Measurements from ENCODE around the gene PATJ. TPM values are rescaled to one million over a fixed set of nuclear protein-coding genes. Genes with fewer than 3 reads are reported as not detected.

Gene PATJ
- total RNA-seq, 2 experiments from 2014 or later = 6.8 to 13.7 TPM

DNA sequence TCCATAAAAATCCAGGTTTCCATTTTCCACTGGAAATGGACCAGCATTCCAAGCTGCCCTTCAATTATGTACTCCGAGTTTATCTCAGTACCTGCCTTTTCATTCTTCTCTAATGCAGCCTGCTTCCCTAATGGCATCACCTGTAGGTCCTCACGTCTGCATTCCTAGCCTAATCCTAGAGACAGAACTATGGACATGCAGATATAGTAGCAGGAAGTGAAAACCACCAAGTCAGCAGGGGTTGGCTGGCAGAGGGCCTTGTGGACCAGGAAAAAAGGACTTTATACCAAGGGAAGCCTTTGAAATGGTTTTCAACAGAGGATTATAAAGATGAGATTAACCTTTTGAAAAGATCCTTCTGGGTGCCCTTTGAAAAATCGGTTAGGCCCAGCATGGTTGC lies 316.7 kb downstream of the PATJ start:
- DNase-seq (no peak), ATAC-seq (no peak)
- Mint-ChIP-seq H3K9me3 (ENCODE audit: low read depth) (no peaks in the 10 kb centered on the region), H3K36me3 (no peaks in the 10 kb centered on the region), H3K4me3 (no peak overlapping the region), H3K27ac (no peak overlapping the region), H3K4me1 (no peaks in the 10 kb centered on the region), H3K27me3 (no peaks in the 10 kb centered on the region)
- CTCF ChIA-PET = interaction anchor here (0.8 kb wide), 1 partner anchor 24 kb away, joined by 3 read pairs; no protein-coding TSS in a partner anchor

DNA sequence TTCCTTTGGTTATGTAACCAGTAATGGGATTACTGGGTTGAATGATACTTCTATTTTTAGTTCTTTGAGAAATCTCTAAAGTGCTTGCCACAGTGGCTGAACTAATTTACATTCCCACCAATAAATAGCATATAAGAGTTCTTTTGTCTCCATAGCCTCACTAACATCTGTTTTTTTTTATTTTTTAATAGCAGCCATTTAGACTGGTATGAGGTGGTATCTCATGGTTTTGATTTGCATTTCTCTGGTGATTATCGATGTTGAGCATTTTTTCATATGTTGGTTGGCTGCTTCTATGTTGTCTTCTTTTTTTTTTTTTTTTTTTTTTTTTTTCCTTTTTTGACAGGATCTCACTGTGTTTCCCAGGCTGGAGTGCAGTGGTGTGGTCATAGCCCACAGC lies 319.8 kb downstream of the PATJ start:
- Mint-ChIP-seq H3K4me3 (no peak overlapping the region), H3K27ac (no peak overlapping the region), H3K36me3 (peaks cover 1% of the 10 kb centered on the region), H3K9me3 (ENCODE audit: low read depth) (no peaks in the 10 kb centered on the region), H3K4me1 (no peaks in the 10 kb centered on the region), H3K27me3 (no peaks in the 10 kb centered on the region)
- DNase-seq (no peak), ATAC-seq (no peak)
- CTCF ChIA-PET = no interaction called here

DNA sequence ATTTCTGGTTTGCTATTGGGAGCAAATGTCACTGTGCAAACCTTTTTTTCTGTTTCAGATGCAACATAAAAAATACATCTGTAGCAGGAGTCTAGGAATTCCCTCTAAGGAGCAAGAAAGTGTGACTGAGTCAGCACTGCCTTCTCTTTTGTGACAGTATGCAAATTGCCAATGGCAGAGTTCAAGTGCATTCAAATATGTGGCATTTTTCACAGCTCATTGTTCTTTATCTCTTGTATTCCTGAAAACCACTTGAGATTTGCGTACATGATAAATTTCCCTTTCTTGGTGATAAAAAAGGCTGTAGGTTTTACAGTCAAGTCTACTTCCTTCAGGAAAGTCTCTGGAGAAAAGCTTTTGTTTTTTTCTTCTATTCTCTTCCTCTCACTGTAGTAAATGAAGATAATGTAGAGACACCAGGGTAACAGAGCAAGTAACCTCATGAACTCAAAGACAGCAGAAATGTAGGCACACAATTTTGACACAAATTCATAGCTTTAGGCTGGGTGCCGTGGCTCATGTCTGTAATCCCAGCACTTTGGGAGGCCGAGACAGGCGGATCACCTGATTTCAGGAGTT lies 322.6 kb downstream of the PATJ start:
- H3K9me3 Mint-ChIP-seq (ENCODE audit: low read depth) = no peaks in the 10 kb centered on the region
- CTCF ChIA-PET = interaction anchor here (0.8 kb wide), 1 partner anchor 13 kb away, joined by 3 read pairs; no protein-coding TSS in a partner anchor
- H3K36me3 Mint-ChIP-seq = peaks cover 1% of the 10 kb centered on the region
- H3K27me3 Mint-ChIP-seq = no peaks in the 10 kb centered on the region
- no peak overlapping the region for H3K27ac Mint-ChIP-seq
- no peaks in the 10 kb centered on the region for H3K4me1 Mint-ChIP-seq
- H3K4me3 Mint-ChIP-seq = no peak overlapping the region
- DNase-seq = no peak
- ATAC-seq = no peak

DNA sequence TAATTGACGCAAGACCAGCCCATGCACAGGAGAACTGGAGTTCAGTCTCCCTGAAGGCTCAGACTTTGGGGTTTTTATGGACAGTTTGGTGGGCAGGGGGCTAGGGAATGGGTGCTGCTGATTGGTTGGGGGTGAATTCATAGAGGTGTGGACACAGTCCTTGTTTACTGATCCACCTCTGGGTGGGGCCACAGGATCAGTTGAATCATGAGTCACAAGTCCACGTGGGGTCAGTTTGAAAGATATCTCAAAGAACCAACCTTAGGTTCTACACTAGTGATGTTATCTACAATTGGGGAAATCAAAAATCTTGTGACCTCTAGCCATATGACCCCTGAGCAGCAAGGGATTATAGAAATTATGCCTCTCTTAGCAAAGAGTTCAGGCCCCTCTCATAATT lies 324.4 kb downstream of the PATJ start:
- Mint-ChIP-seq H3K9me3 (ENCODE audit: low read depth) (no peaks in the 10 kb centered on the region), H3K27ac (no peak overlapping the region), H3K27me3 (no peaks in the 10 kb centered on the region), H3K36me3 (peaks cover 1% of the 10 kb centered on the region), H3K4me3 (no peak overlapping the region), H3K4me1 (no peaks in the 10 kb centered on the region)
- CTCF ChIA-PET = interaction anchor here (0.7 kb wide), 2 partner anchors 36 to 480 kb away, joined by 3 read pairs; no protein-coding TSS in a partner anchor
- ATAC-seq (no peak), DNase-seq (no peak)

DNA sequence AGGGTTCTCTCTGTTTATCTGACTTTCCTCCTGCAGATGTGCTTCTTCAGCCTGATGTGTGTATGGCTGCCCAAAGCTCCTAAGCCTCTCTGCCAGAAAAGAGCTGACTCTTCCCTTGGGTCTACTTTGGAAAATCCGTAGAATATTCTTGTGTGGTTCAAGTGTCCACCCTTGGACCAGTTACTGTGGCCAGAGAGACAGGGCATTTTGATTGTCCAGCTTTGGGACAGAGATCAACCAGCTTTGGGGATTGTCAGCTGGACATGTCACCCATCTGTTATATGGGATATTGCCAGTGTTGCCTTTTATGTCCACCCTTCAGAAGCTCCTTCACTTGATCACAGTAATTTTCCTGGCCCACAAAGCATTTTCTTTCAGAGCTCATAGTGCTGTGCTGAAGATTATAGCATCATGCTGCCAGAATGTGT lies 326.1 kb downstream of the PATJ start:
- no peak for DNase-seq
- Mint-ChIP-seq H3K27ac (no peak overlapping the region), H3K4me1 (no peaks in the 10 kb centered on the region), H3K4me3 (no peak overlapping the region), H3K36me3 (peaks cover 1% of the 10 kb centered on the region), H3K27me3 (no peaks in the 10 kb centered on the region), H3K9me3 (ENCODE audit: low read depth) (no peaks in the 10 kb centered on the region)
- CTCF ChIA-PET = interaction anchor here (1.1 kb wide), 1 partner anchor 14 kb away, joined by 3 read pairs; no protein-coding TSS in a partner anchor
- ATAC-seq = no peak

DNA sequence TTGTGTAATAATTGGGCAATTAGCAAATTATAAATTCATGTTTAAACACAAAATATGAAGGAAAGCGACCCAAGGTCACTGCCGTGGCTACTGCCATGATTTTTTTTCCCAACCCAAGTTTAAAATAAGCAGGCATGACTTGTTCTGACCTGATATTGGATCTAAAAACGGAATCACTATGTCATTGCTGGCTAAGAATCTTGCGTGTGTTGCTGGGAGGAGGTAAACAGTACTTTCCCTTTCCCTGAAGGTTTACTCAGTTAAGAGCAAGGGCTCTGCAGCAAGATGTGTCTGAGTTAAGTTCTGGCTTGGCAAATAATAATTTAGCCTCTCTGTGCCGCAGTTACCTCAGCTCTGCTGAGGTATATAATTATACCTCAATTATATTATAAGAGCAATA lies 326.7 kb downstream of the PATJ start:
- no peak for ATAC-seq
- no peak overlapping the region for H3K27ac Mint-ChIP-seq
- H3K9me3 Mint-ChIP-seq (ENCODE audit: low read depth) = no peaks in the 10 kb centered on the region
- H3K27me3 Mint-ChIP-seq = no peaks in the 10 kb centered on the region
- H3K4me3 Mint-ChIP-seq = no peak overlapping the region
- DNase-seq = no peak
- CTCF ChIA-PET = interaction anchor here (1.1 kb wide), 1 partner anchor 14 kb away, joined by 3 read pairs; no protein-coding TSS in a partner anchor
- peaks cover 1% of the 10 kb centered on the region for H3K36me3 Mint-ChIP-seq
- H3K4me1 Mint-ChIP-seq = no peaks in the 10 kb centered on the region

DNA sequence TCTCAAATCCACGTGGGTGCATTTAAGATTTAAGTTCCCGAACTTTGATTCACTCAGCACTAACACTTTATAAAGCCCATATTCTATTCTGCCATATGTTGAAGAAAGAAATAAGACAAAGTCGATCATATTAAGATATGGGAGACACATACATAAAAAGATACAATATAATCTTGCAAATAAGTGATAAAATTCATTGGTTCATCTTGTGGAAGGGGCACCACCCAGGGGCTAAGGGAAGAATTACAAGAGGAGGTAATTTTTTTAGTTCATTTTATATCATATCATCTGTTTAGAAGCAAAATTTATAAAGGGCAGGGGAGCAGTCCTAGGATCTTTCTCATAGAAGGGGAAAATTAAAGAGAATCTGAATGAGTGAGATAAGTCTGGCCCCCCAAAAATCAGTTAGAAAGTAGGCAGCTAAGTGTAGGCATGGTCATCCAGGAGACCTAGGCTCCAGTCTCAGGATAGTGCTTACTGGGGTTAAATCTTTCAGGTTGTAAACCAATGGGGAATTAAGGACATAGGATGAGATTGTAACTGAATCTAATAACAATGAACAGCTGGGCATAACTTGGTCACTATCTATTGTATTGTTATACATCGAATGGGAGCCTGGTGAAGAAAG lies 328.2 kb downstream of the PATJ start:
- H3K27ac Mint-ChIP-seq = no peak overlapping the region
- CTCF ChIA-PET = interaction anchor here (0.7 to 1.7 kb wide), 2 partner anchors 12 to 57 kb away, joined by 3 to 7 read pairs; no protein-coding TSS in a partner anchor
- H3K4me1 Mint-ChIP-seq = no peaks in the 10 kb centered on the region
- ATAC-seq (no peak), DNase-seq (no peak)
- H3K27me3 Mint-ChIP-seq = no peaks in the 10 kb centered on the region
- no peaks in the 10 kb centered on the region for H3K9me3 Mint-ChIP-seq (ENCODE audit: low read depth)
- peaks cover 1% of the 10 kb centered on the region for H3K36me3 Mint-ChIP-seq
- no peak overlapping the region for H3K4me3 Mint-ChIP-seq

DNA sequence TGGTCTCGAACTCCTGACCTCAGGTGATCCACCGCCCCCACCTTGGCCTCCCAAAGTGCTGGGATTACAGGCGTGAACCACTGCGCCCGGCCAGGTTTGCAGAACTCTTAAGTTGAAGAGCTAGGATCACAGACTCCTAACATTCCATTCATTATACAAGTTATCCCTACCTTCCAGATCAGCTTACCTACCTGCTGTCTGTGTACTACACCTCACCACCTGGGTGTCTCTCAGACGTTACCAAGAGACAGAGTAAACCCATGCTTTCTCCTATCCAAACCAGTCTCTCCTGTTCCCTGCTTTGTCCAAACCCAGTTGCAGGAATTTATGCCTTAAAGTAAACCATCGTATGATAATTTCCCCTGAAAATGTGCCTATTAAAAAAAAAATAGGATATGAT lies 329.4 kb downstream of the PATJ start:
- no peaks in the 10 kb centered on the region for H3K4me1 Mint-ChIP-seq
- CTCF ChIA-PET = interaction anchor here (0.6 to 1.7 kb wide), 2 partner anchors 11 to 1445 kb away, joined by 3 to 7 read pairs; no protein-coding TSS in a partner anchor
- no peak overlapping the region for H3K4me3 Mint-ChIP-seq
- no peak overlapping the region for H3K27ac Mint-ChIP-seq
- no peaks in the 10 kb centered on the region for H3K9me3 Mint-ChIP-seq (ENCODE audit: low read depth)
- H3K36me3 Mint-ChIP-seq = peaks cover under 1% of the 10 kb centered on the region
- no peaks in the 10 kb centered on the region for H3K27me3 Mint-ChIP-seq
- no peak for ATAC-seq
- DNase-seq = no peak

DNA sequence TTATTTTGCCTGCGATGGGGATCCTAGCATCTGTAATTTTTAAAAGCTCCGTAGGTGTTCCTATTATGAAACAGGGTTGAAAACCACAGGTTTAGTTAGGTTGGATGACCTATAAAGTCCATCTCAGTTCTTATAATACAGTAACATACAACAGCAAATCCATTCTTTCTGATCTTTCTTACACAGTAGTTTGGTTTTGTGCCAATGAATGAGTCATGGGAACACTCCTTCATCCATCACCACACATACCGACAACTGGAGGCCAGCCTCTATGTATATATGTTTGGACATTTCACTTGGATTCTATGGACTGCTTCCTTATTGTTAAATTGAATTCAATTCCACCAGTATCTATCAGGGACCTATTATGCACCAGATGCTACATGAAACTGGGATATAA lies 334.0 kb downstream of the PATJ start:
- ATAC-seq (no peak), DNase-seq (no peak)
- no peaks in the 10 kb centered on the region for H3K36me3 Mint-ChIP-seq
- CTCF ChIA-PET = no interaction called here
- no peaks in the 10 kb centered on the region for H3K4me1 Mint-ChIP-seq
- H3K9me3 Mint-ChIP-seq (ENCODE audit: low read depth) = no peaks in the 10 kb centered on the region
- H3K27ac Mint-ChIP-seq = no peak overlapping the region
- H3K27me3 Mint-ChIP-seq = no peaks in the 10 kb centered on the region
- no peak overlapping the region for H3K4me3 Mint-ChIP-seq

DNA sequence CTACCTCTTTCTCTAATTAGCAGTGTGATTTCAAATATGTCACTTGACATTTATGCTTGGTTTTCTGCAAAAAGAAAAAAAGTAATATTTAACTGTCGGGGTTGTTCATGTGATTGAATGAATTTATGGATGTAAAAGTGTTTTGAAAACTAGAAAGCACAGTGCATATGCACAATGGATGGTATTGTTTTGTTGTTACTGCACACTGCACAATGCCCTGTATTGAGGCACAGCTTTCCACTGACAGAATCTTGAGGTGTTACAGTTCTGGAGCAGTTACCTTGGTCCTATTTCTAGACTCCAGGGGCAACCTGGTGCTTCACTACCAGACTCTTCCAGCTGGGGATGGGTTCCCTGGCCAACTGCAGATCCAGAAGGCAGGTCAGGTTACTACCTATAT lies 335.5 kb downstream of the PATJ start:
- no peaks in the 10 kb centered on the region for H3K27me3 Mint-ChIP-seq
- ATAC-seq (no peak), DNase-seq (no peak)
- H3K4me1 Mint-ChIP-seq = no peaks in the 10 kb centered on the region
- no peak overlapping the region for H3K4me3 Mint-ChIP-seq
- H3K27ac Mint-ChIP-seq = no peak overlapping the region
- no peaks in the 10 kb centered on the region for H3K9me3 Mint-ChIP-seq (ENCODE audit: low read depth)
- no peaks in the 10 kb centered on the region for H3K36me3 Mint-ChIP-seq
- CTCF ChIA-PET = interaction anchor here (0.6 to 1.4 kb wide), 2 partner anchors 12 to 67 kb away, joined by 3 read pairs; no protein-coding TSS in a partner anchor

DNA sequence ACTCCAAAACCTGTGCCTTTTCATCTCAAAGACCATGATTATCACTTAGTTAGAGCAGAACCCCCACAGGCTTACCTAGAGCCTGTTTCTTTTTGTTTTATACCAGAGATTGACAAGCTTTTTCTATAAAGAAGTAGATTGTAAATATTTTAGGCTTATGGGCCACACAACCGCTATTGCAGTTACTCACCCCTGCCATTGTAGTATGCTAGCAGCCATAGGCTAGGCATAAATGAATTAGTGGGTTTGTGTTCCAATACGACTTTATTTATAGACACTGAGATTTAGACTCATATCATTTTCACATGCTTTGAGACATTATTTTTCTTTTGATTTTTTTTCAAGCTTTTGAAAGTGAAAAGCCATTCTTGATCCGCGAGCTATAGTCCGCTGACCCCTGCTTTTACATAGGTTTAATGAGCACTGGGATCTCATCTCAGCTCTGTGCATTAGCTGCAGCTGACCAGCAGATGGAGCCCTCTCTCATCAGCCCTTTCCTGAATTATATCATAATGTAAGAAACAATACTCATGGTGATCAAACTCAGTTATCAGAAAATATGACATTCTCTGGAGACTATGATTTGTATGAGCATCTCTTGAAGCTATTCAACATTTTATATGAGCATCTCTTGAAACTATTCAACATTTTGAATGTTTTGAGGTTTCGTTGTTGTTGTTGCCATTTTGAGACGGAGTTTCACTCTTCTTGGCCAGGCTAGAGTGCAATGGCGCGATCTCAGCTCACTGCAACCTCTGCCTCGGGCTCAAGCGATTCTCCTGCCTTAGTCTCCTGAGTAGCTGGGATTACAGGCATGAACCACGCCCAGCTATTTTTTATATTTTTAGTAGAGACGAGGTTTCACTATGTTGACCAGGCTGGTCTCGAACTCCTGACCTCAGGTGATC lies 340.4 kb downstream of the PATJ start:
- DNase-seq = peak; percentile 55
- Mint-ChIP-seq H3K4me3 (no peak overlapping the region), H3K27ac (no peak overlapping the region), H3K27me3 (no peaks in the 10 kb centered on the region), H3K4me1 (no peaks in the 10 kb centered on the region), H3K36me3 (no peaks in the 10 kb centered on the region), H3K9me3 (ENCODE audit: low read depth) (no peaks in the 10 kb centered on the region)
- ATAC-seq = peak; percentile 65
- CTCF ChIA-PET = interaction anchor here (0.7 to 4.6 kb wide), 17 partner anchors 8 to 824 kb away, joined by 3 to 31 read pairs (median 4); no protein-coding TSS in a partner anchor

DNA sequence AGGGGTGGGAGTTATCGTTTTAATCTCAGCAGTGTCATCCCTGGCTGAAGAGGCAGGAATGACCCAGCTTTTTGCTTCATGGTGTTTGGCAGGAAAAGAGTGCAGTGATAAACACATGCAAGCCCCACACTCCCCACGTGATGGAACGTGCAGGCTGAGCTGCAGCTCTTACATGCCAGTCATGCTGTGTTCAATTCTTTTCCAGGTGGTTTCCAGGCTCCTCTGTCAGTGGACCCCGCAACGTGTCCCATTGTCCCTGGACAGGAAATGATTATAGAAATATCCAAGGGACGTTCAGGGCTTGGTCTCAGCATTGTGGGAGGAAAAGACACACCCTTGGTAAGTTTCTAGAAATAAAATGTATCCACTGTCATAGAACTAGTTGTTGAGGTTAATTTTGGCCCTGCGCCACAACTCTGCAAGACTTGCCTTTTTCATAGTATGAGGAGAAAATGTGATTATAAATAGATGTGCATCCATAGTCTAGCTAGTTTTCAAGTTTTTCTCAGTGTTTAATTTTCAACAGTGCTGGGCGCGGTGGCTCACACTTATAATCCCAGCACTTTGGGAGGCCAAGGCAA lies 342.1 kb downstream of the PATJ start:
- DNase-seq (no peak), ATAC-seq (no peak)
- Mint-ChIP-seq H3K4me1 (no peaks in the 10 kb centered on the region), H3K27me3 (no peaks in the 10 kb centered on the region), H3K27ac (no peak overlapping the region), H3K4me3 (no peak overlapping the region), H3K36me3 (no peaks in the 10 kb centered on the region), H3K9me3 (ENCODE audit: low read depth) (no peaks in the 10 kb centered on the region)
- CTCF ChIA-PET = interaction anchor here (1.3 to 4.6 kb wide), 4 partner anchors 10 to 47 kb away, joined by 3 to 31 read pairs (median 6); no protein-coding TSS in a partner anchor

DNA sequence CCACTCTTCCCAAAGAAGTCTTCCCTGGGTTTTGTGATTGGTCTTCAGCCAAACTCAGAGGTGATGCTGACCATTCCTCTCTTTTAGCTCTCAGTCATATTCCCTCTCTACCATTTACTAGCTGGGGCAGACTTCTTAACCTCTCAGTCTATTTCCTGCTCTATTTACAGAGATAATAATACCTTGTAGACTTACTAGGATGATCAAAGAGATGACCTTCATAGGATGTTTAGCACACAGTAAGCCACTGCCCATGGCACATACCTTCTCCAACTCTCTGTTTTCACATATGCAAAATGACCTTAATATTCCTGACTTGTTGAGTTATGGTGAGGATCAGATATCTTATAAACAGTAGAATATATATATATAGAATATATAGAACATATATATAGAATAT lies 346.2 kb downstream of the PATJ start:
- Mint-ChIP-seq H3K4me3 (no peak overlapping the region), H3K27me3 (no peaks in the 10 kb centered on the region), H3K36me3 (no peaks in the 10 kb centered on the region), H3K27ac (no peak overlapping the region), H3K4me1 (no peaks in the 10 kb centered on the region), H3K9me3 (ENCODE audit: low read depth) (no peaks in the 10 kb centered on the region)
- ATAC-seq (no peak), DNase-seq (no peak)
- CTCF ChIA-PET = no interaction called here

Data from activated CD8-positive, alpha-beta memory T cell treated with anti-CD3 and anti-CD28 coated beads, Interleukin-2, amount 10 ng/mL, durations not matched to agents 7 days and 5 days (primary cell).